Measurements from ENCODE around the gene GAS7. TPM values are rescaled to one million over a fixed set of nuclear protein-coding genes. Genes with fewer than 3 reads are reported as not detected.

The GAS7 gene
- polyA plus RNA-seq, 1 donor, result 24.4 TPM

DNA sequence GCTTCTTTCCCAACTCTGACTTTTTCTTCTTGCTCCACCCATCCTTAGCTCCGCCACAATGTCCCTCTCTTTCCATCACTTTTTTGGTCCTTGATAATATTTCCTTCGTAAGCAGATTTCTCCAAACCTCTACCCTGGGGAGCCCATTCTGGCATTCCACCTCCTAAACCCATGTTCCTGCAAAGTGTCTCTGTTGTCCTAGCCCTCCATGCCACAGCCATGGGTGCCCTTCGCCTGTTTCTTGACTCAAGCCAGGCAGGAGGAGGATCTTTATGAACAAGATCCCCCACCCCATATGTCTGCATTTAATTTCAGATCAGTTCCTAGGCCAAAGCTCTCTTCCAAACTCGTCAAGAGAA is 42.4 kb downstream of the GAS7 start:
- no peaks in the 10 kb centered on the region for H3K4me1 ChIP-seq (ENCODE audit: control insufficient read depth, insufficient read depth, low read length)
- no peaks in the 10 kb centered on the region for H3K9me3 ChIP-seq (ENCODE audit: control insufficient read depth, low read depth, low read length)
- WGBS (ENCODE audit: insufficient coverage, low lambda C conversion rate), result no CpG with 5 or more reads among the region's 4 CpGs
- H3K36me3 ChIP-seq (ENCODE audit: control insufficient read depth, insufficient read depth, low read length), result no peaks in the 10 kb centered on the region
- no peak overlapping the region for H3K4me3 ChIP-seq (ENCODE audit: low read length)
- no peak for DNase-seq
- no peaks in the 10 kb centered on the region for H3K27me3 ChIP-seq (ENCODE audit: control insufficient read depth, insufficient read depth, low read length)
- H3K27ac ChIP-seq (ENCODE audit: low read length), result no peak overlapping the region

DNA sequence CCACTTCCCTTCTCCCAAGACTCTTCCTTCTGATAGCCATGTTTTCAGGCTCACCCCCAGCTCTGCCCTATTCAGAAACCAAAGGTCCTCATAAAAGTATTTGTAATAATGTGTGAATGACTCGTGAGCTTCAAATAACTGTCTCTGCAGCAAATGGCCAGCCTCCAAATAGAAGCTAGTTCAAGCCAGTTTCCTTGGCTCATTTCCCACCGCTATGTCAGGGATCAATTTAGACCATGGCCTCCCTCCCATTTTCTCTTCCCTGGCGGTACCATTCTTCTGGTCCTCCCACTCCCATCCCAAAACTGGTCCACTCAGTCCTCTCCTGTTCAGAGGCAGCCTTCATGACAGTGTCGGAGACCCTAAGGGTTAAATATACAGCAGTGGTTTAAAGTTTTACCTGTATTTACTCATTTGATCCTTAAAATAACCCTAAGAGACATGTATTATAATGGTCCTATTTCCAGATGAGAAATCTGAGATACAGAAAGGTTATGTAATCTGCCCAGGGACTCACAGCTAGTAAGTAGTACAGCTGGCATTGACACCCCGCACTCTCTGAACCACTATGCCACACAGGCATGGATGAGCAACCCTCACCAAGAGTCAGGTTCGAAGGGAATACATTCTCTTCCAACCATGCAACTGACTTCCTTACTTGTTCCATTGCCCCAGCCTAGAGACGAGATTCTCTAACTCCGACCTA is 42.9 kb downstream of the GAS7 start:
- no peak overlapping the region for H3K27ac ChIP-seq (ENCODE audit: low read length)
- H3K9me3 ChIP-seq (ENCODE audit: control insufficient read depth, low read depth, low read length), result no peaks in the 10 kb centered on the region
- no peaks in the 10 kb centered on the region for H3K36me3 ChIP-seq (ENCODE audit: control insufficient read depth, insufficient read depth, low read length)
- no CpG with 5 or more reads among the region's 8 CpGs for WGBS (ENCODE audit: insufficient coverage, low lambda C conversion rate)
- no peak overlapping the region for H3K4me3 ChIP-seq (ENCODE audit: low read length)
- DNase-seq, result peak in 1 of 2 donors; percentile 26
- no peaks in the 10 kb centered on the region for H3K4me1 ChIP-seq (ENCODE audit: control insufficient read depth, insufficient read depth, low read length)
- H3K27me3 ChIP-seq (ENCODE audit: control insufficient read depth, insufficient read depth, low read length), result no peaks in the 10 kb centered on the region

DNA sequence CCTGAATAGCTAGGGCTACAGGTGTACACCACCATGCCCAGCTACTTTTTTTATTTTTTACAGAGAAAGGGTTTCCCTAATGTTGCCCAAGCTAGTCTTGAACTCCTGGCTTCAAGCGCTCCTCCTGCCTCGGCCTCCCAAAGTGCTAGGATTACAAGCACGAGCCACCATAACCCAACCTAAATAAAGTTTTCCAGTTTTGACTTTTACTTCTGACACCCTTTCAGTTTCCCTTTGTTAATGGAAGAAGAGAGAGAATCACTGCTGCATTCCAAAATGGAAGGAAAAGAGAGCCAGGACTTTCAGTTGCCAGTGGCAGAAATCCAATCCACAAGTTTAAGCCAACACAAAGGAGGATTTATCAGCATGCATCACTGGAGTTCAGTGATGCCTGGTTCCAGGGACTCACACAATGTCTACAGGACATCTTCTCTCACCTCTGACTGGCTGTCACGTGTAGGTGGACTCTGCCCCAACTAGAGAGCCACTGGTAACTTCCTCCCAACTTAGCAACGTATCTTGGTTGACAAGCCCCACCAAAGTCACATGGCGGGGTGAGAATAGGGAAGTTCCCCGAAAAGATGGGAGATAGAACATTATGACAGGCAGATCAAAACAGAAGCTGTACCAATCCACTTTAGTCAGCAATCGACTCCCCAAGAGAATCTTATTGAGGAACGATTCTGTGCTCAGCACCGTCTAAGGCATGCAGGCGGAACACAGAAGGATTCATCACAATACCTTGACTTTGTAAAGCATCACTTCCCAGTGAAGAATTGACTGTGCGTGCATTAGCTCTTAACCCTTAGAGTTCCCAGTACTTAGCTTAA is 46.5 kb downstream of the GAS7 start:
- no peaks in the 10 kb centered on the region for H3K9me3 ChIP-seq (ENCODE audit: control insufficient read depth, low read depth, low read length)
- H3K36me3 ChIP-seq (ENCODE audit: control insufficient read depth, insufficient read depth, low read length), result no peaks in the 10 kb centered on the region
- WGBS (ENCODE audit: insufficient coverage, low lambda C conversion rate), result no CpG with 5 or more reads among the region's 12 CpGs
- peaks cover 2% of the 10 kb centered on the region for H3K4me1 ChIP-seq (ENCODE audit: control insufficient read depth, insufficient read depth, low read length)
- DNase-seq, result peak in 1 of 2 donors; percentile 49
- H3K27ac ChIP-seq (ENCODE audit: low read length), result no peak overlapping the region
- no peaks in the 10 kb centered on the region for H3K27me3 ChIP-seq (ENCODE audit: control insufficient read depth, insufficient read depth, low read length)
- H3K4me3 ChIP-seq (ENCODE audit: low read length), result no peak overlapping the region

DNA sequence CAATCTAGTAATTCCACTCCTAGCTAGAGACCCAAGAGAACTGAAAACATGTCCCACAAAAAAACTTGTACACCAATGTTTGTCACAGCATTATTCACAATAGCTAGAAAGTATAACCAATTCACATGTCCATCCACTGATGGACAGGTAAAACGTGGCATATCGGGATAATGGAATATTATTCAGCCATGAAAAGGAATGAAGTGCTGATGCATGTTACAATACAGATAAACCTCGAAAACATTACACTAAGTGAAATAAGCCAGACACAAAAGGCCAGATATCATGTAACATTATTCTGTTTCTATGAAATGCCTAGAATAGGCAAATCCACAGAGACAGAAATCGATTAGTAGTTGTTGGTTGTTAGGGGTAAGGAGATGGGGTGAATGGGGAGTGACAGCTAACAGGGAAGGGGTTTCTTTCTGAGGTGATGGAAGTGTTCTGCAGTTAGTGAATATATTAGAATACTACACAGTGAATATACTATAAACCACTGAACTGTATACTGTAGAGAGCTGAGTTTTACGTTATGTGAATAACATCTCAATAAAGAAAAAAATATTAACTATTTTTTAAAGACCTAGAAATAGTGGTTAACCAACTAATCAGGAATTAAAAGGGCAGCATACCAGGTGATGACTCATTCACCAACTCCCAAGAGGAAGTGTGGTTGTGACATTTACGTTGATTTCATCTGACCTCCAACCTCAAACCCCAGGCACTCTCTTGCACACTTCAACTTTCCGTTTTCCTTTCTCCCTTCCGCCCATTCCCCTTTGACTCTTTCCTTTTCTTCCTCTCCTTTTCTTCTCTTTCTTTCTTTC is 48.6 kb downstream of the GAS7 start:
- H3K36me3 ChIP-seq (ENCODE audit: control insufficient read depth, insufficient read depth, low read length), result no peaks in the 10 kb centered on the region
- no peak overlapping the region for H3K27ac ChIP-seq (ENCODE audit: low read length)
- 37% methylated on average over 4 of the region's 8 CpGs for WGBS (ENCODE audit: insufficient coverage, low lambda C conversion rate)
- no peaks in the 10 kb centered on the region for H3K27me3 ChIP-seq (ENCODE audit: control insufficient read depth, insufficient read depth, low read length)
- H3K4me1 ChIP-seq (ENCODE audit: control insufficient read depth, insufficient read depth, low read length), result peaks cover 2% of the 10 kb centered on the region
- no peaks in the 10 kb centered on the region for H3K9me3 ChIP-seq (ENCODE audit: control insufficient read depth, low read depth, low read length)
- H3K4me3 ChIP-seq (ENCODE audit: low read length), result no peak overlapping the region
- peak; percentile 42 to 66 for DNase-seq

DNA sequence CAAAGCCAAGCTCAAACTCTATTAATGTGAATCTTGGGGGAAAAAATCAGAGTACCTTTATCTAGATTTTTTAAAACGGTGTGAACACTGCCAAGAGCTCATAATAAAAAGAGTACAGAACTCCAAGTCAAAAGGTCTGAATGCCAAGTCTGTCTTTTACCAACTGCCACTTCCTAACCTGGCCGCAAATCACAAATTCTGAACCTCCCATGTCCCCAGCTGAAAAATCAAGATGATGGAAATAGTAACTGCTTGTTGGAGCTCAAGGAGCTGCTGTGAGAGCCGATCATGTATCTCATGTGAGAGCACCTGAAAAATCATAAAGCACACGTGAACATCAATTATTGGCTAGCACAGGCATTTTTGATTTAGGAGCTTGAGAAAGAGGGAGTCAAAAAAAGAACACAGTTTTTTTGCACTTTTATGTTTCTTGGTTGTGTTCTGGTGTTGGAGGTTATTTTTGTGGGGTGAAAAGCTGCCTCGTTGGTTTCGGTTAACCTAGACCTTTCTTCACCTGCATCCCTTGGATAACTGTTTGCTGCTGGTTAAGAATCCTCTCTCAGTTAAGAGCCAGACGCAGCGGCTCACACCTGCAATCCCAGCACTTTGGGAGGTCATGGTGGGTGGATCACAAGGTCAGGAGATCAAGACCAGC is 50.5 kb downstream of the GAS7 start:
- WGBS (ENCODE audit: insufficient coverage, low lambda C conversion rate), result 100% methylated on average over 1 of the region's 8 CpGs
- H3K36me3 ChIP-seq (ENCODE audit: control insufficient read depth, insufficient read depth, low read length), result no peaks in the 10 kb centered on the region

DNA sequence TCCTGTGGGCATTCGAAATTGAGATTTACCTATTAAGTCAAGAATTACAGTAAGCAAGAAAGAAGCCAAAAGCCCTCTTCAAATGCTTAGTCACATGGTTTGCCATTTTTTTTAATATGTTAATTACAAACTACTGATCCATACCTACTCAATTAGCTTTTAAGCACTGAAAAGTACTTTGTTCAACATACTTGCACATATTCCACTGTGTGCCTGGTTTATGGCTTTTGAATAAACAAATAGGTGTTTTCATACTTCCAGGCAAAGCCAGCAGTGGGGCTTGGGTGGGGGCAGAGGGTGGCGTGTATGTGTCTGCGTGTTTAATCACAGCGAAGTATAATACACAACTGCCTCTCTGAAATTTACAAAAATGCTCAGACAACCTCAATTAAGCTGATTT is 51.4 kb downstream of the GAS7 start:
- Histone ChIP-seq H3K27ac (ENCODE audit: low read length) (no peak overlapping the region), H3K4me1 (ENCODE audit: control insufficient read depth, insufficient read depth, low read length) (peaks cover 2% of the 10 kb centered on the region), H3K36me3 (ENCODE audit: control insufficient read depth, insufficient read depth, low read length) (no peaks in the 10 kb centered on the region), H3K27me3 (ENCODE audit: control insufficient read depth, insufficient read depth, low read length) (no peaks in the 10 kb centered on the region), H3K4me3 (ENCODE audit: low read length) (no peak overlapping the region), H3K9me3 (ENCODE audit: control insufficient read depth, low read depth, low read length) (no peaks in the 10 kb centered on the region)
- no peak for DNase-seq
- no CpG with 5 or more reads among the region's 4 CpGs for WGBS (ENCODE audit: insufficient coverage, low lambda C conversion rate)

More for the DNA sequence above, 50.5 kb downstream of the GAS7 start:
- no peak for DNase-seq
- Histone ChIP-seq H3K4me1 (ENCODE audit: control insufficient read depth, insufficient read depth, low read length) (peaks cover 2% of the 10 kb centered on the region), H3K9me3 (ENCODE audit: control insufficient read depth, low read depth, low read length) (no peaks in the 10 kb centered on the region), H3K4me3 (ENCODE audit: low read length) (no peak overlapping the region), H3K27ac (ENCODE audit: low read length) (no peak overlapping the region), H3K27me3 (ENCODE audit: control insufficient read depth, insufficient read depth, low read length) (no peaks in the 10 kb centered on the region)

DNA sequence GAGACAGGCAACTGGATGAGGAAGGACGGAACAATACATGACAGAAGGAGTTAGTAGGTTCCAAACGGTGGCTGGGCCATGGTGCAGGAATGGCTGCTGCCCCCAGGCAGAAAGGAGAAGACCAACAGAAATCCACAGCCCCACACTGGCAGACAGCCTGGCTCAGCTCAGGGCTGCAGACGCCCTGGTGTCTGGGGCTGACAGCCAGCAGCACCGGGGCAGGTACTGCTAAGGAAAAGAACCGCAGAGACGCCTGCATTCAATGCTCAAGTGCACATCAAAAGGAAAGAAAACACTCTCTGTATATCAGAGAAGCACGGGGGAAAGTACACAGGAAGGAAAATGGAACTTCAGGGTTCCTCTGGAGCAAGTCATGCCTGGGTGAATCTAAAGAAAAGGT is 53.4 kb downstream of the GAS7 start:
- H3K9me3 ChIP-seq (ENCODE audit: control insufficient read depth, low read depth, low read length), result no peaks in the 10 kb centered on the region
- H3K36me3 ChIP-seq (ENCODE audit: control insufficient read depth, insufficient read depth, low read length), result no peaks in the 10 kb centered on the region
- peaks cover under 1% of the 10 kb centered on the region for H3K4me1 ChIP-seq (ENCODE audit: control insufficient read depth, insufficient read depth, low read length)
- DNase-seq, result no peak
- H3K27ac ChIP-seq (ENCODE audit: low read length), result no peak overlapping the region
- no peaks in the 10 kb centered on the region for H3K27me3 ChIP-seq (ENCODE audit: control insufficient read depth, insufficient read depth, low read length)
- no peak overlapping the region for H3K4me3 ChIP-seq (ENCODE audit: low read length)
- WGBS (ENCODE audit: insufficient coverage, low lambda C conversion rate), result 74% methylated on average over 3 of the region's 7 CpGs

DNA sequence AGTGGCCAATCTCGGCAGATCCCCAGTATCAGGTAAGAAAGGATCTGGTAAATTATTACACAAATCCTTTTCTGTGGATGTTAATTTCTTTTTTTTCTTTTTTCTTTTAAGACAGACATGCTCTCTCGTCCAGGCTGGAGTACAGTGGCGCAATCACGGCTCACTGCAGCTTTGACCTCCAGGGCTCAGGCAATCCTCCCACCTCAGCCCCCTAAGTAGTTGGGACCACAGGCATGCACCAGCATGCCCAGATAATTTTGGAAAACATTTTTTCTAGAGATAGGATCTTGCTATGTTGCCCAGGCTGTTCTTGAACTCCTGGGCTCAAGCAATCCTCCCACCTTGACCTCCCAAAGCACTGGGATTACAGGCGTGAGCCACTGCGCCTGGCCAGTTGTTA is 54.0 kb downstream of the GAS7 start:
- H3K27ac ChIP-seq (ENCODE audit: low read length), result no peak overlapping the region

DNA sequence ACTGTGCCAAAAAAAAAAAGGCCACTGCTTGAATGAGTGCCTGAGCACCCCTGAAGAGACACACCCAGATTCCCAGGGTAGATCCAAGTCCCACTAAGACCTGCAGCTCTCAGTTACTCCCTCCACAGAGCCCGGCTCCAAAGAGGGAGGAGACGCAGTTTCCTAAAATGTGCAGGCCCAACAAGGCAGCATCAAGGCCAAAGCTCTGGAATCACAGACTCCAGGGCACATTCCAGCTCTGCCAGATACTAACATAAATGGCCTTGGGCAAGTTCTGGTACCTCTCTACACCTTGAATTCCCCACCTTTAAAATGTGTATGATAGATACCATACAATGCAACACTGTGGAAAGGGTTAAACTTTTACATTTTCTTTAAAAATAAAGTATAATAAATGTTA is 57.0 kb downstream of the GAS7 start:
- Histone ChIP-seq H3K36me3 (ENCODE audit: control insufficient read depth, insufficient read depth, low read length) (no peaks in the 10 kb centered on the region), H3K4me3 (ENCODE audit: low read length) (no peak overlapping the region), H3K9me3 (ENCODE audit: control insufficient read depth, low read depth, low read length) (no peaks in the 10 kb centered on the region), H3K4me1 (ENCODE audit: control insufficient read depth, insufficient read depth, low read length) (no peaks in the 10 kb centered on the region), H3K27ac (ENCODE audit: low read length) (no peak overlapping the region), H3K27me3 (ENCODE audit: control insufficient read depth, insufficient read depth, low read length) (no peaks in the 10 kb centered on the region)
- no peak for DNase-seq
- no CpG with 5 or more reads among the region's 2 CpGs for WGBS (ENCODE audit: insufficient coverage, low lambda C conversion rate)

More for the DNA sequence above, 54.0 kb downstream of the GAS7 start:
- no peak for DNase-seq
- Histone ChIP-seq H3K27me3 (ENCODE audit: control insufficient read depth, insufficient read depth, low read length) (no peaks in the 10 kb centered on the region), H3K36me3 (ENCODE audit: control insufficient read depth, insufficient read depth, low read length) (no peaks in the 10 kb centered on the region), H3K9me3 (ENCODE audit: control insufficient read depth, low read depth, low read length) (no peaks in the 10 kb centered on the region), H3K4me1 (ENCODE audit: control insufficient read depth, insufficient read depth, low read length) (no peaks in the 10 kb centered on the region), H3K4me3 (ENCODE audit: low read length) (no peak overlapping the region)
- WGBS (ENCODE audit: insufficient coverage, low lambda C conversion rate), result 94% methylated on average over 3 of the region's 6 CpGs

DNA sequence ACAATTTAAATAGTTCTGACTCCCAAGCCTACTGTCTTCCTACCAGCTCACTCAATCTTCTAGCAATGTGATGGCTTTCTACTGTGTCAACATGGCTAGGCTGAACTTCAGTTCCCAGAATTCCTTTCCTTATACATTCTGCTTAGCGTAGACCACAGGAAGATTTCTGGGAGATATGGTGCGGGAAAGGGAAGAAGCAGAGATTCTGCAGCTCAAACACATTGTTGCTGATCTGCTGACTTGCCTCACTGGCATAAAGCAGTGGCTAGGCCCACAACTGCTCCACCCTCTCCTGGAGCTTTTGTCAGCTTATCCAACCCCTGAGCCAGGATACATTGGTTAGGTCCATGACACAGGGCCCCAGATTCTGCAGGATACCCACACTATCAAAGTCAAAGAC is 58.8 kb downstream of the GAS7 start:
- no peaks in the 10 kb centered on the region for H3K9me3 ChIP-seq (ENCODE audit: control insufficient read depth, low read depth, low read length)
- no CpG with 5 or more reads among the region's 2 CpGs for whole genome bisulfite sequencing (ENCODE audit: insufficient coverage, low lambda C conversion rate)
- DNase-seq, result no peak

More for the DNA sequence above, 58.8 kb downstream of the GAS7 start:
- Histone ChIP-seq H3K4me1 (ENCODE audit: control insufficient read depth, insufficient read depth, low read length) (no peaks in the 10 kb centered on the region), H3K27me3 (ENCODE audit: control insufficient read depth, insufficient read depth, low read length) (no peaks in the 10 kb centered on the region), H3K36me3 (ENCODE audit: control insufficient read depth, insufficient read depth, low read length) (no peaks in the 10 kb centered on the region), H3K27ac (ENCODE audit: low read length) (no peak overlapping the region), H3K4me3 (ENCODE audit: low read length) (no peak overlapping the region)

All from large intestine (tissue), 3 donors.